ENCODE results near the gene DUSP8. TPM values are rescaled to one million over a fixed set of nuclear protein-coding genes. Genes with fewer than 3 reads are reported as not detected.

Gene DUSP8
- total and polyA plus RNA-seq, 2 of the 8 experiments (the other 6 are each of a cell fraction or from before 2014, with no cell fraction given) = 2.8 to 3.6 TPM

- Histone ChIP-seq H3K4ac (replicated peaks; ENCODE audit: insufficient read length, low read depth, low read length) (no peak overlapping the region), H3K9me3 (ENCODE audit: insufficient read depth in 2 of 2, low read depth in 1 of 2, low read length in 1 of 2) (no peaks in the 10 kb centered on the region), H2AK5ac (ENCODE audit: low read depth, low read length) (no peak overlapping the region), H3K4me3 (ENCODE audit: extremely low read depth in 1 of 4, insufficient read depth in 2 of 4, low read depth in 3 of 4, low read length in 4 of 4) (no peak overlapping the region), H3K27ac (ENCODE audit: low read depth, low read length) (no peak overlapping the region), H3K23me2 (ENCODE audit: low read depth, low read length) (peaks cover 12% of the 10 kb centered on the region; the same call in 1 of the 2 replicates), H3K56ac (replicated peaks; ENCODE audit: insufficient read length, low read depth, low read length) (no peak overlapping the region), H4K91ac (replicated peaks; ENCODE audit: insufficient read length, low read length) (no peak overlapping the region), H3K79me1 (ENCODE audit: low read depth, low read length) (0 out of 2 replicates have a peak, but pooled peaks cover 2% of the 10 kb centered on the region), H2BK120ac (replicated peaks; ENCODE audit: low read depth, low read length) (no peak overlapping the region), H3K14ac (ENCODE audit: insufficient read length) (no peak overlapping the region), H3K27me3 (replicated peaks in 1 of 4; ENCODE audit: control insufficient read depth in 3 of 4, extremely low read depth in 1 of 4, insufficient read depth in 3 of 4, low read length in 3 of 4) (peaks cover 6 to 37% (median 27%) of the 10 kb centered on the region in 4 experiments), H3K36me3 (ENCODE audit: control insufficient read depth in 2 of 4, insufficient read depth in 4 of 4, low read length in 3 of 4) (no peaks in the 10 kb centered on the region), H3K79me2 (ENCODE audit: control insufficient read depth in 1 of 2, insufficient read depth in 2 of 2, low read length in 2 of 2) (peaks cover 0 to 3% of the 10 kb centered on the region in 2 experiments; a peak in 1 of 4 replicates), H3K4me2 (ENCODE audit: insufficient read depth in 1 of 2, low read depth in 2 of 2, low read length in 2 of 2) (no peak overlapping the region), H2AFZ (ENCODE audit: low read length) (no peak overlapping the region), H2BK20ac (ENCODE audit: low read length) (no peak overlapping the region), H4K8ac (ENCODE audit: extremely low read depth, insufficient read depth, low read length) (peak overlapping the region; percentile 2; the same call in 1 of the 2 replicates), H2BK5ac (ENCODE audit: low read depth, low read length) (no peak overlapping the region), H3K9ac (replicated peaks in 1 of 4; ENCODE audit: extremely low read depth in 1 of 4, low read depth in 3 of 4, low read length in 3 of 4) (no peak overlapping the region), H4K20me1 (replicated peaks in 1 of 2; ENCODE audit: control insufficient read depth in 1 of 2, insufficient read depth in 2 of 2, low read length in 2 of 2) (peaks cover 0 to 2% of the 10 kb centered on the region in 2 experiments), H3K4me1 (replicated peaks in 1 of 4; ENCODE audit: control insufficient read depth in 3 of 4, insufficient read depth in 4 of 4, low read length in 3 of 4) (peaks cover 0 to 18% (median 12%) of the 10 kb centered on the region in 4 experiments; a peak in 6 of 7 replicates), H2BK12ac (ENCODE audit: low read depth, low read length) (no peak overlapping the region), H2BK15ac (ENCODE audit: low read length) (0 out of 2 replicates have a peak overlapping the region, but pooled peaks have one; percentile 61), H3K23ac (ENCODE audit: insufficient read length) (no peak overlapping the region), H4K5ac (ENCODE audit: insufficient read length, low read depth, low read length) (no peak overlapping the region), H3K18ac (ENCODE audit: extremely low read depth, low read length) (no peak overlapping the region)
- FAIRE-seq (no peak), DNase-seq (ENCODE audit: low read depth in 1 of 2, low spot score in 2 of 2) (no peak)
- 80% methylated on average over 7 of the region's 10 CpGs; no CpG with 5 or more reads in 1 of the 2 experiments for WGBS, 2 experiments (ENCODE audit: extremely low coverage in 1 of 2, insufficient coverage in 1 of 2, insufficient read length in 1 of 2, insufficient replicate concordance in 2 of 2, low coverage in 1 of 2, low lambda C conversion rate in 2 of 2, missing lambda C conversion rate in 1 of 2)
- CTCF ChIA-PET (ENCODE audit: partially characterized antibody) = interaction anchor here (0.6 to 3.2 kb wide), 6 partner anchors 18 to 156 kb away, joined by 3 to 19 read pairs (median 4); no protein-coding TSS in a partner anchor
- POLR2A ChIA-PET (ENCODE audit: partially characterized antibody) = no interaction called here
- TF ChIP-seq NRF1 (IDR thresholded peaks at IDR 0.05; ENCODE audit: low read depth, low read length) = no peak
- TF ChIP-seq ZNF274 (IDR thresholded peaks at IDR 0.05; ENCODE audit: borderline replicate concordance, extremely low read depth, low read length) = no peak
- no peak for TF ChIP-seq HDAC6 (IDR thresholded peaks at IDR 0.05; ENCODE audit: low read depth, low read length)
- TF ChIP-seq SIN3A (conservative IDR thresholded peaks at IDR 0.05 in 1 of 2, IDR thresholded peaks at IDR 0.05 in 1 of 2; ENCODE audit: low read depth in 1 of 2, low read length in 2 of 2) = no peak
- no peak for TF ChIP-seq RAD21 (IDR thresholded peaks at IDR 0.05 in 1 of 2, conservative IDR thresholded peaks at IDR 0.05 in 1 of 2; ENCODE audit: low read depth in 2 of 2, low read length in 2 of 2)
- no peak for TF ChIP-seq CTCF (IDR thresholded peaks at IDR 0.05; ENCODE audit: control extremely low read depth in 1 of 3, insufficient read depth in 1 of 3, low read depth in 1 of 3, low read length in 3 of 3)
- no peak for TF ChIP-seq POLR2A (IDR thresholded peaks at IDR 0.05; ENCODE audit: control extremely low read depth in 1 of 2, low read depth in 2 of 2, low read length in 2 of 2)
- no peak for TF ChIP-seq CBX5 (IDR thresholded peaks at IDR 0.05; ENCODE audit: low read depth, low read length)
- TF ChIP-seq MAX (IDR thresholded peaks at IDR 0.05) = no peak
- TF ChIP-seq TAF1 (IDR thresholded peaks at IDR 0.05; ENCODE audit: low read depth, low read length) = no peak
These were observed 29.8 kb downstream of the DUSP8 start for GRCh38 chr11:1542267-1542666.
